ENCODE measurements around the gene RASL10B.
A peak's percentile ranks its signal among the peaks of the same experiment; 100 is the strongest.
"Not testable (repeated sequence)": the region's sequence is repeated elsewhere in the genome, so short reads cannot be mapped to it uniquely, and the experiment has no call there.

Gene RASL10B

DNA sequence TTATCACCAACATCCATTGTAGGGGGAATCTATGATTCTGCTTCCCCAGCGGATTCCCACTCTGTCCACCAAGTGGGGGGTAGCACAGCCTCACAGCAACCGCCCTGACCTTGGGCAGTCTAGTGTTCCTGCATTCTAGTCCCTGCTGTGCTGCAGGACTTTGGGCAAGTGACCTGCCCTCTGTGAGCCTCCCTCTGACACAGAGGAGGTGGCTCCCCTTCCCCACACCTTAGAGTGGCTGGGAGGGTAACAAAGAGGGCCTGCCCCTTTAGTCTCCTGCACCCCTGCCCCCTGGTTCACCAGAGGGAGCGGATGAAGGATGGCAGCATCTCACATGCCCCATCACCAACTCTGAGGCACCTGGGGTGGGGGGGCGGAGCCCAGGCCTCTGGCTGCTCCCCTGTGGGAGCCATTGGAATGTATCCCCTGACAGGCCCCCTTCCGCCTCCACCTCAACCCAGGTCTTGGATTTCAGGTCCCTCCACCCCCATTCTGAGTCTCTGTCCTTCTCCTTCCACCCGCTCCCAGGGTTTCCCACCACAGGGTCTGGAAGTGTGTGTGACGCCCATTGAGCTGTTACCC, 11.5 kb downstream of the RASL10B start:
- DNase-seq (ENCODE audit: low read depth in 2 of 2): no peak

GRCh38 chr17:35743626-35744328, 12.3 kb downstream of the RASL10B start:
- DNase-seq (ENCODE audit: low read depth in 2 of 2): no peak

DNA sequence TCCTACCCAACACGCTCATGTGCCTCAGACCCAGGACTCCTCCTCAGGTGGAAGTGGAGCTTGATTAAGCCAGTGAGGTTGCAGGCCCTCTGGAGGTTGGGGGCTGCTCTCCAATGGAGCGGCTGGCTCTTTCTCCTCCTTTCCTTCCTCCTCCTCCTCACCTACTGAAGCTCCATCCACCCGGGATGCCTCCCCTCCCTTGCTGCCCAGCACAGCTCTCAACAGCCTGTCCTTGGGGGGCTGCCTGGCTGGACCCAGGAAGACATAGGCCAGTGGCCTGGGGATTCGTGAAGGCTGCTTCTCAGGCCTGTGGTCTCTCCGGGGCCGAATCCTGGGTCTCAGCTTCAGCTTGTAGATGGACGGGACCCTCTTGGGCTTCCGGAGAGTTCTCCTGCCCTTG, 13.4 kb downstream of the RASL10B start:
- DNase-seq (ENCODE audit: low read depth in 2 of 2): no peak

- no peak for DNase-seq (ENCODE audit: low read depth in 2 of 2)
Observed at GRCh38 chr17:35745246-35745645, 13.8 kb downstream of the RASL10B start.

- DNase-seq (ENCODE audit: low read depth in 2 of 2): no peak
Observed at GRCh38 chr17:35745749-35746320, 14.4 kb downstream of the RASL10B start.

- peak; percentile 35 to 41 for DNase-seq (ENCODE audit: low read depth in 2 of 2)
Observed at GRCh38 chr17:35747540-35748017, 16.1 kb downstream of the RASL10B start.

DNA sequence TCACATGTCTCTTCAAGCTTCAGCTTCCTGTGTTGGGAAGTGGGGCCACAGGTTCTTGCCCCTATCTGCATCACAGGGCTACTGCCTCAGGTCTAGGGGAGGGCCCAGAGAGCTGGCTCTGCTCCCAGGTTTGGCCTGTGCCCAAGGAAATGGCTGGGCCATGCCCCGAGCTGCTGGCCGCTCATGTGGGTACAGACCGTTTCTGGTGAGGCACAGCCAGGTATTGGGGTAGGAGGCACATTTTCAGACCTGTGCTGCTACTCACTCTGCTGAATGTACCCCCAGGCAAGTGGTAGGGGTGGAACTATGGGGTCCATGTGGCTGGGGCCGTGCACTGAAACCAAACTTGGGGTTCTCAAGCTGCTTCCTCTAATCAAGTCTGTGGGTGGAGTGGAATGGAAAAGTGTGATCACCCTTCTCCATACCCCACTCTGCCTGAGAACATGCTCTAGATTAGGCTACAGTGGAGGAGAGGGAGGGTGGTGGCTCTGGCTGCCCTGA, 17.0 kb downstream of the RASL10B start:
- DNase-seq (ENCODE audit: low read depth in 2 of 2): no peak

- no peak for DNase-seq (ENCODE audit: low read depth in 2 of 2)
Observed at GRCh38 chr17:35748979-35749378, 17.5 kb downstream of the RASL10B start.

- no peak for DNase-seq (ENCODE audit: low read depth in 2 of 2)
Observed at GRCh38 chr17:35749560-35750412, 18.3 kb downstream of the RASL10B start.

- no peak for DNase-seq (ENCODE audit: low read depth in 2 of 2)
Observed at GRCh38 chr17:35750526-35751395, 19.3 kb downstream of the RASL10B start.

DNA sequence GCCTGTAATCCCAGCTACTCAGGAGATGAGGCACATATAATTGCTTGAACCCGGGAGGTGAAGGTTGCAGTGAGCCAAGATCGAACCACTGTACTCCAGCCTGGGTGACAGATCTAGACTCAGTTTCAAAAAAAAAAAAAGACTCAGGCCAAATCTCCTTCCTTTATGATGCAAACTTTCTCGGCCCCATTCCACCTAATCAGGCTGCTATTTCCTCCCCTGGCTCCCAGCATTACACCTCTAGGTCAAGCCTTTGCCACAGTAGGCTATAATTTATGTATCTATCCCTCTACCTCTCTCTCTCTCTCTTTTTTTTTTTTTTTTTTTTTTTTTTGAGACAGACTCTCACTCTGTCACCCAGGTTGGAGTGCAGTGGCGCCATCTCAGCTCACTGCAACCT, 20.1 kb downstream of the RASL10B start:
- not testable (repeated sequence) for DNase-seq (ENCODE audit: low read depth in 2 of 2)

GRCh38 chr17:35752471-35752870, 21.0 kb downstream of the RASL10B start:
- DNase-seq (ENCODE audit: low read depth in 2 of 2): no peak

GRCh38 chr17:35752945-35753764, 21.7 kb downstream of the RASL10B start, which contains the start of gene GAS2L2:
TSS of gene GAS2L2 (minus strand) at chr17:35753239. CDS start at chr17:35752850, 389 bp downstream.
- no peak for DNase-seq (ENCODE audit: low read depth in 2 of 2)

GRCh38 chr17:35757243-35757642, 25.8 kb downstream of the RASL10B start:
- DNase-seq (ENCODE audit: low read depth in 2 of 2): no peak

DNA sequence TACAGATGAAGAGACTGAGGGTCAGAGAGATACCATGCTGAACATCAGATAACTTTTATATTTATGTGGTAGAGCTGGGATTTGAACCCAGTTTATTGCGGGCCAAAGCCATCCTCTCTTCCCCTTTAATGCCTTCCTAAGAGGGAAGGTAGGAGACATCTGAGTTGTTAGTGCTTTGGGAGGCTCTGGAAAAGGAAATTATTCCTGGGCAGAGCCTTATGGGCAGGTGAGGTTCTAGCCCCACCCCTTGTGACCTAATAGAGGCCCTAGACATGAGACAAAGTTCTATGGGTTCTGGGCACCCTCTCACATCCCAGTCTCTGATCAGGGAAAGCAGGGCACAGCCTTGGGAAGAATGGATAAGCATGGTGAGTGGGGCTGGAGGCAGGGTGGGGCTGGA, 29.1 kb downstream of the RASL10B start, which contains the start of gene C17orf50:
Gene C17orf50, plus strand, starts transcription at position 301 of the 400 bp plus-strand sequence. Its CDS starts 55 bp downstream, at position 356.
- DNase-seq (ENCODE audit: low read depth in 2 of 2): no peak

DNA sequence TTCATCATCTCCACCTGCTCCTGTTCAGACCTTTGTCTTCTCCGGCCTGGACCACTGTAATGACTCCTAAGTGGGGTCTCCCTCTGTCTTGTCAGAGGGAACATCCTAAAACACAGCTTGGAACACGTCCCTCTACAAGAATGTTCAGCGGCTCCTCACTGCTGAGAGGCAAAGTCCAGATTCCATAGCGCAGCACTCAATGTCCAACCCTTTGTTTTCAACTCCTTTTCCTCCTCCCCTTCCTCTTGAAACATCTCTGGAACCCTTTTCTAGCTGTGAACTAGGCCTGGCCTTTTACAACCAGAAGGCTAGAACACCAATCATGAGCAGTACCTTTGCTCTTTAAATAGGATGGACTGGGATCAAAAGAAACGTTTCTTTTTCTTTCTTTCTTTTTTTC, 30.2 kb downstream of the RASL10B start:
- DNase-seq (ENCODE audit: low read depth in 2 of 2): no peak

GRCh38 chr17:35763767-35764122, 32.3 kb downstream of the RASL10B start:
- DNase-seq (ENCODE audit: low read depth in 2 of 2): no peak

DNA sequence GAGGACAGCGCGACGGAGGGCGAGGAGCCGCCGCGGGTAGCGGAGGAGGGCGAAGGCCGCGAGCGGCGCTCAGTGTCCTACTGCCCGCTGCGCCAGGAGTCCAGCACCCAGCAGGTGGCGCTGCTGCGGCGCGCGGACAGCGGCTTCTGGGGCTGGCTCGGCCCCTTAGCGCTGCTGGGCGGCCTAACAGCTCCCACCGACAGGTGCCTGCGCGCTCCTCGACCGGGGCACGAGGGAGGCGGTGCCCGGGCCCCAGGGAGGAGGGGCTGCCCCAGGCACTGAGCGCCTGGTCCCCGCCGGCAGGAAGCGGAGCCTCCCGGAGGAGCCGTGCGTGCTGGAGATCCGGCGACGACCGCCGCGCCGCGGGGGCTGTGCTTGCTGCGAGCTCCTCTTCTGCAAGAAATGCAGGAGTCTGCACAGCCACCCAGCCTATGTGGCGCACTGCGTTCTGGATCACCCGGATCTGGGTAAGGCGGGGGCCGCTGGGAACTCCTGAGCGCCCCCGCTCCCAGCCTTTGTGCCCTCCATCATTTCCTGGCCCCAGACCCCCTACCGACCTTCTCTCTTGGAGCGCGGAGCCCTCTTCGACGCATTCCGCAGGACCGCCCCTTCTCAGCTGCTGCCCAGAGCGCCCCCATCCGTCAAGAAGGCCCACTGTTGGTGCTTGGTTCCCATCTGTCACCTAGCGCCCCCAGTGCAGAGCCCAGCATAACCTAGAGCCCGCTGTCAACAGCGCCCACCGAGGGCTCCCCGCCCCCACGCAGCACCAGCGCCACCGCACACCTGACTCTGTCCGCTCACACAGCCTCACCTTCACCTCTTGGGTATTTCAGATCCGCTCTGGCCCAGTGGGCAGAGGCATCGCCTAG, 32.9 kb downstream of the RASL10B start:
- peak; percentile 42 to 44 for DNase-seq (ENCODE audit: low read depth in 2 of 2)
